ENCODE results near the gene SAMD7.

The SAMD7 gene

GRCh38 chr3:169879845-169880575, 31.4 kb upstream of the SAMD7 start:
- no peaks in the 10 kb centered on the region for H3K36me3 ChIP-seq (ENCODE audit: insufficient read depth, low read length)
- no peaks in the 10 kb centered on the region for H3K4me1 ChIP-seq (ENCODE audit: control insufficient read depth, insufficient read depth, low read length)

GRCh38 chr3:169880576-169881250, 30.7 kb upstream of the SAMD7 start:
- H3K4me1 ChIP-seq (ENCODE audit: control insufficient read depth, insufficient read depth, low read length) = no peaks in the 10 kb centered on the region
- no peaks in the 10 kb centered on the region for H3K36me3 ChIP-seq (ENCODE audit: insufficient read depth, low read length)
- peaks cover 3% of the 10 kb centered on the region for H3K27me3 ChIP-seq (ENCODE audit: control insufficient read depth, insufficient read depth, low read length)
- H3K4me2 ChIP-seq (ENCODE audit: low read length) = no peak overlapping the region
- H3K9me3 ChIP-seq (replicated peaks; ENCODE audit: low read length) = no peaks in the 10 kb centered on the region
- H3K4me3 ChIP-seq (ENCODE audit: low read length) = no peak overlapping the region
- no peak overlapping the region for H3K9ac ChIP-seq (ENCODE audit: low read depth, low read length)

More at GRCh38 chr3:169879845-169880575, 31.4 kb upstream of the SAMD7 start:
- no peaks in the 10 kb centered on the region for H3K9me3 ChIP-seq (replicated peaks; ENCODE audit: low read length)
- H3K9ac ChIP-seq (ENCODE audit: low read depth, low read length) = no peak overlapping the region
- H3K27me3 ChIP-seq (ENCODE audit: control insufficient read depth, insufficient read depth, low read length) = peaks cover 2% of the 10 kb centered on the region
- H3K4me2 ChIP-seq (ENCODE audit: low read length) = no peak overlapping the region
- H3K4me3 ChIP-seq (ENCODE audit: low read length) = no peak overlapping the region

GRCh38 chr3:169886671-169887070, 24.7 kb upstream of the SAMD7 start:
- peaks cover 2% of the 10 kb centered on the region for H3K27me3 ChIP-seq (ENCODE audit: control insufficient read depth, insufficient read depth, low read length)
- no peaks in the 10 kb centered on the region for H3K36me3 ChIP-seq (ENCODE audit: insufficient read depth, low read length)
- H3K9ac ChIP-seq (ENCODE audit: low read depth, low read length) = no peak overlapping the region
- H3K4me1 ChIP-seq (ENCODE audit: control insufficient read depth, insufficient read depth, low read length) = no peaks in the 10 kb centered on the region
- H3K9me3 ChIP-seq (replicated peaks; ENCODE audit: low read length) = no peaks in the 10 kb centered on the region
- no peak overlapping the region for H3K4me2 ChIP-seq (ENCODE audit: low read length)
- H3K4me3 ChIP-seq (ENCODE audit: low read length) = no peak overlapping the region

- Histone ChIP-seq H3K9ac (ENCODE audit: low read depth, low read length) (no peak overlapping the region), H3K4me2 (ENCODE audit: low read length) (no peak overlapping the region), H3K4me1 (ENCODE audit: control insufficient read depth, insufficient read depth, low read length) (no peaks in the 10 kb centered on the region), H3K4me3 (ENCODE audit: low read length) (no peak overlapping the region), H3K36me3 (ENCODE audit: insufficient read depth, low read length) (no peaks in the 10 kb centered on the region), H3K27me3 (ENCODE audit: control insufficient read depth, insufficient read depth, low read length) (no peaks in the 10 kb centered on the region), H3K9me3 (replicated peaks; ENCODE audit: low read length) (no peaks in the 10 kb centered on the region)
These were observed 19.5 kb upstream of the SAMD7 start for GRCh38 chr3:169891886-169892285.

- H3K4me1 ChIP-seq (ENCODE audit: control insufficient read depth, insufficient read depth, low read length) = no peaks in the 10 kb centered on the region
- no peaks in the 10 kb centered on the region for H3K36me3 ChIP-seq (ENCODE audit: insufficient read depth, low read length)
- no peaks in the 10 kb centered on the region for H3K27me3 ChIP-seq (ENCODE audit: control insufficient read depth, insufficient read depth, low read length)
These were observed 17.3 kb upstream of the SAMD7 start for GRCh38 chr3:169894110-169894509.

GRCh38 chr3:169895072-169895471, 16.3 kb upstream of the SAMD7 start:
- H3K9me3 ChIP-seq (replicated peaks; ENCODE audit: low read length) = no peaks in the 10 kb centered on the region
- no peak overlapping the region for H3K4me3 ChIP-seq (ENCODE audit: low read length)
- H3K9ac ChIP-seq (ENCODE audit: low read depth, low read length) = no peak overlapping the region

More at GRCh38 chr3:169894110-169894509, 17.3 kb upstream of the SAMD7 start:
- Histone ChIP-seq H3K9ac (ENCODE audit: low read depth, low read length) (no peak overlapping the region), H3K4me3 (ENCODE audit: low read length) (no peak overlapping the region), H3K4me2 (ENCODE audit: low read length) (no peak overlapping the region), H3K9me3 (replicated peaks; ENCODE audit: low read length) (no peaks in the 10 kb centered on the region)

GRCh38 chr3:169897284-169897683, 14.1 kb upstream of the SAMD7 start:
- Histone ChIP-seq H3K9me3 (replicated peaks; ENCODE audit: low read length) (no peaks in the 10 kb centered on the region), H3K4me3 (ENCODE audit: low read length) (no peak overlapping the region), H3K27me3 (ENCODE audit: control insufficient read depth, insufficient read depth, low read length) (no peaks in the 10 kb centered on the region), H3K36me3 (ENCODE audit: insufficient read depth, low read length) (no peaks in the 10 kb centered on the region), H3K4me1 (ENCODE audit: control insufficient read depth, insufficient read depth, low read length) (no peaks in the 10 kb centered on the region), H3K9ac (ENCODE audit: low read depth, low read length) (no peak overlapping the region), H3K4me2 (ENCODE audit: low read length) (no peak overlapping the region)

More at GRCh38 chr3:169895072-169895471, 16.3 kb upstream of the SAMD7 start:
- Histone ChIP-seq H3K4me2 (ENCODE audit: low read length) (no peak overlapping the region), H3K27me3 (ENCODE audit: control insufficient read depth, insufficient read depth, low read length) (no peaks in the 10 kb centered on the region), H3K4me1 (ENCODE audit: control insufficient read depth, insufficient read depth, low read length) (no peaks in the 10 kb centered on the region), H3K36me3 (ENCODE audit: insufficient read depth, low read length) (no peaks in the 10 kb centered on the region)

GRCh38 chr3:169901453-169901852, 9.9 kb upstream of the SAMD7 start:
- Histone ChIP-seq H3K36me3 (ENCODE audit: insufficient read depth, low read length) (no peaks in the 10 kb centered on the region), H3K27me3 (ENCODE audit: control insufficient read depth, insufficient read depth, low read length) (no peaks in the 10 kb centered on the region), H3K4me1 (ENCODE audit: control insufficient read depth, insufficient read depth, low read length) (no peaks in the 10 kb centered on the region), H3K9me3 (replicated peaks; ENCODE audit: low read length) (no peaks in the 10 kb centered on the region), H3K9ac (ENCODE audit: low read depth, low read length) (no peak overlapping the region), H3K4me3 (ENCODE audit: low read length) (no peak overlapping the region), H3K4me2 (ENCODE audit: low read length) (no peak overlapping the region)

GRCh38 chr3:169905404-169905803, 6.0 kb upstream of the SAMD7 start:
- Histone ChIP-seq H3K9ac (ENCODE audit: low read depth, low read length) (no peak overlapping the region), H3K9me3 (replicated peaks; ENCODE audit: low read length) (no peaks in the 10 kb centered on the region), H3K4me3 (ENCODE audit: low read length) (no peak overlapping the region), H3K4me1 (ENCODE audit: control insufficient read depth, insufficient read depth, low read length) (no peaks in the 10 kb centered on the region), H3K27me3 (ENCODE audit: control insufficient read depth, insufficient read depth, low read length) (peaks cover 6% of the 10 kb centered on the region), H3K4me2 (ENCODE audit: low read length) (no peak overlapping the region), H3K36me3 (ENCODE audit: insufficient read depth, low read length) (no peaks in the 10 kb centered on the region)

GRCh38 chr3:169907476-169907875, 3.9 kb upstream of the SAMD7 start:
- Histone ChIP-seq H3K27me3 (ENCODE audit: control insufficient read depth, insufficient read depth, low read length) (peaks cover 6% of the 10 kb centered on the region), H3K4me2 (ENCODE audit: low read length) (no peak overlapping the region), H3K4me1 (ENCODE audit: control insufficient read depth, insufficient read depth, low read length) (no peaks in the 10 kb centered on the region), H3K9me3 (replicated peaks; ENCODE audit: low read length) (no peaks in the 10 kb centered on the region), H3K9ac (ENCODE audit: low read depth, low read length) (no peak overlapping the region), H3K4me3 (ENCODE audit: low read length) (no peak overlapping the region), H3K36me3 (ENCODE audit: insufficient read depth, low read length) (no peaks in the 10 kb centered on the region)

GRCh38 chr3:169907944-169908343, 3.4 kb upstream of the SAMD7 start:
- H3K36me3 ChIP-seq (ENCODE audit: insufficient read depth, low read length) = no peaks in the 10 kb centered on the region
- H3K9ac ChIP-seq (ENCODE audit: low read depth, low read length) = no peak overlapping the region
- H3K9me3 ChIP-seq (replicated peaks; ENCODE audit: low read length) = no peaks in the 10 kb centered on the region
- no peak overlapping the region for H3K4me2 ChIP-seq (ENCODE audit: low read length)
- H3K27me3 ChIP-seq (ENCODE audit: control insufficient read depth, insufficient read depth, low read length) = peaks cover 6% of the 10 kb centered on the region
- no peak overlapping the region for H3K4me3 ChIP-seq (ENCODE audit: low read length)
- no peaks in the 10 kb centered on the region for H3K4me1 ChIP-seq (ENCODE audit: control insufficient read depth, insufficient read depth, low read length)

GRCh38 chr3:169913323-169913722, 2.0 kb downstream of the SAMD7 start:
- Histone ChIP-seq H3K36me3 (ENCODE audit: insufficient read depth, low read length) (no peaks in the 10 kb centered on the region), H3K4me1 (ENCODE audit: control insufficient read depth, insufficient read depth, low read length) (no peaks in the 10 kb centered on the region), H3K27me3 (ENCODE audit: control insufficient read depth, insufficient read depth, low read length) (no peaks in the 10 kb centered on the region), H3K9me3 (replicated peaks; ENCODE audit: low read length) (no peaks in the 10 kb centered on the region), H3K4me2 (ENCODE audit: low read length) (no peak overlapping the region), H3K4me3 (ENCODE audit: low read length) (no peak overlapping the region), H3K9ac (ENCODE audit: low read depth, low read length) (no peak overlapping the region)

Data from skeletal muscle satellite cell (primary cell).